ENCODE results near the gene IQCH. TPM values are rescaled to one million over a fixed set of nuclear protein-coding genes. Genes with fewer than 3 reads are reported as not detected.
"Not testable (repeated sequence)": the region's sequence is repeated elsewhere in the genome, so short reads cannot be mapped to it uniquely, and the experiment has no call there.

Gene IQCH
- total RNA-seq, 1 donor from 2014 or later = 2.0 TPM

DNA sequence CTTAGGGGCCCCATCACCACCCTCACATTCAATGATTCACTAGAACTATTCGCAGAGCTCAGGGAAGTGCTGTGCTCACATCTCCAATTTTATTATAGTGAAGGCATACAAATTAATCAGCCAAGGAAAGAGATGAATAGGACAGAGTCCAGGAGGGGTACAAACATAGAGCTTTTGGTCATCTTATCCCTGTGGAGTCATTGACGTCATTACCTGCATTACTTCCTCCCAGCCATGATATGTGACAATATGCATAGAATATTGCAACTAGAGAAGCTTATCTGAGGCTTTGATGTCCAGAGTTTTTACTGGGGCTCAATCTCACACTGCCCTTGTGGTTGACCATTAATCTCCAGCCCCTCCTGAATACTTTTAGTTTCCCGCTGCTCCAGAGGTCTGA, 1.5 kb downstream of the IQCH start:
- Mint-ChIP-seq H3K9me3 (no peaks in the 10 kb centered on the region), H3K4me1 (ENCODE audit: unreplicated experiment) (peaks cover 15% of the 10 kb centered on the region), H3K4me3 (peak overlapping the region; percentile 100), H3K27me3 (no peaks in the 10 kb centered on the region), H3K36me3 (no peaks in the 10 kb centered on the region), H3K27ac (peak overlapping the region; percentile 39)
- no peak for DNase-seq (ENCODE audit: extremely low spot score, unreplicated experiment)
- TF ChIP-seq, protein P1, sequence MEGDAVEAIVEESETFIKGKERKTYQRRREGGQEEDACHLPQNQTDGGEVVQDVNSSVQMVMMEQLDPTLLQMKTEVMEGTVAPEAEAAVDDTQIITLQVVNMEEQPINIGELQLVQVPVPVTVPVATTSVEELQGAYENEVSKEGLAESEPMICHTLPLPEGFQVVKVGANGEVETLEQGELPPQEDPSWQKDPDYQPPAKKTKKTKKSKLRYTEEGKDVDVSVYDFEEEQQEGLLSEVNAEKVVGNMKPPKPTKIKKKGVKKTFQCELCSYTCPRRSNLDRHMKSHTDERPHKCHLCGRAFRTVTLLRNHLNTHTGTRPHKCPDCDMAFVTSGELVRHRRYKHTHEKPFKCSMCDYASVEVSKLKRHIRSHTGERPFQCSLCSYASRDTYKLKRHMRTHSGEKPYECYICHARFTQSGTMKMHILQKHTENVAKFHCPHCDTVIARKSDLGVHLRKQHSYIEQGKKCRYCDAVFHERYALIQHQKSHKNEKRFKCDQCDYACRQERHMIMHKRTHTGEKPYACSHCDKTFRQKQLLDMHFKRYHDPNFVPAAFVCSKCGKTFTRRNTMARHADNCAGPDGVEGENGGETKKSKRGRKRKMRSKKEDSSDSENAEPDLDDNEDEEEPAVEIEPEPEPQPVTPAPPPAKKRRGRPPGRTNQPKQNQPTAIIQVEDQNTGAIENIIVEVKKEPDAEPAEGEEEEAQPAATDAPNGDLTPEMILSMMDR (conservative IDR thresholded peaks at IDR 0.05) = no peak

DNA sequence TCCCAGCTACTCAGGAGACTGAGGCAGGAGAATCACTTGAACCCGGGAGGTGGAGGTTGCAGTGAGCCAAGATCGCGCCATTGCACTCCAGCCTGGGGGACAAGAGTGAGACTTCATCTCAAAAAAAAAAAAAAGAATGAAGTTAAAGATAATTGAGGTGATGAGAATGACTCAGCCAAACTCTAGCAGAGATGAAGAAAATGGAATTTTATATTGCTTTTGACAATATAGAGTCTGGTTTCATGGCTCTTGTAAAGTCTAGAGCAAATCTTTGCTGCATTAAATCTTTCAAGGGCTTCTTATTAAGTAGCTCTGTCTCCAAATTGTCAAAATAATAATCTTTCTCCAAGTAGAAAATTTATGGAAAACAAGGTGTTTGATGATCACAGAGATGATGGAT, 3.8 kb downstream of the IQCH start:
- H3K27ac Mint-ChIP-seq; DNase-seq (ENCODE audit: extremely low spot score, unreplicated experiment); H3K4me1 Mint-ChIP-seq (ENCODE audit: unreplicated experiment); H3K27me3 Mint-ChIP-seq; H3K36me3 Mint-ChIP-seq; H3K9me3 Mint-ChIP-seq; H3K4me3 Mint-ChIP-seq: not testable (repeated sequence)

DNA sequence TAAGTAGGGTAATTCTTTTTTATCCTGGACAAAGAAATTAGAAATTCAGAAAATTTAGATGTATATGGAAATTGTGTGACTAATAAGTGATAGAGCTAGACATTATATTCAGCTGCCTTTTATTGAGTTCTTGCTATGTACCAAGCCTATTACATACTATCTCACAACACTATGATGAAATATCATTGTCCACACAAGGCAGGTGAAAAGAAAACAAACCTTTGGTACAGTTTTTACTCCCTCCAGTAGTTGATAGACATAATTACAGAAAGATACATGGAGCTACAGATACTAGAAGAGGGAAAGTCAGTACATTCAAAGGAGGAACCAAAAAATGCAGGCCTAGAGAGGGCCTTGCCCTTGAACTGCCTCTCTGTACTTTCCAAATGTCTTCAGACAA, 4.8 kb downstream of the IQCH start:
- TF ChIP-seq, protein P1 (conservative IDR thresholded peaks at IDR 0.05) = no peak
- H3K36me3 Mint-ChIP-seq = no peaks in the 10 kb centered on the region
- H3K4me1 Mint-ChIP-seq (ENCODE audit: unreplicated experiment) = no peaks in the 10 kb centered on the region
- H3K27ac Mint-ChIP-seq = no peak overlapping the region
- no peaks in the 10 kb centered on the region for H3K9me3 Mint-ChIP-seq
- DNase-seq (ENCODE audit: extremely low spot score, unreplicated experiment) = no peak
- no peaks in the 10 kb centered on the region for H3K27me3 Mint-ChIP-seq
- H3K4me3 Mint-ChIP-seq = no peak overlapping the region

DNA sequence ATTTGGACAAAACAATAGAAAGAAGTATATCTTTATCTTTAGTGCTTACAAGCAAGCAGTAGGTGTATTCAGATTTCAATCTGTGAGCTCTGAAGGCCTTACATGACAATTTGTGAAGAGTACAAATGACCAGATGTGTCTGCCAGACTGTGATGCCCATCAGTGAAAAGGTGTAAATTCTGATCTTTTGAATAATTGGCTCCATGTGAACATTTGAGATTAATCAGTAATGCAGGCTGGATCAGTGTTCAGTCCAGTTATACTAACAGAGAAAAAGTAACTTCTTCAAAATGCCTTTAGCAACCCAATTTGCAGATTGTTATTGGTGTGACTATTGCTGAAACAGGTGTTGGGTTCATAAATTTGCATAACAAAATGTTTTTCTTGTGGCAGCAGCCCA, 5.2 kb downstream of the IQCH start:
- Mint-ChIP-seq H3K4me1 (ENCODE audit: unreplicated experiment) (no peaks in the 10 kb centered on the region), H3K27me3 (no peaks in the 10 kb centered on the region), H3K4me3 (no peak overlapping the region), H3K36me3 (no peaks in the 10 kb centered on the region), H3K27ac (no peak overlapping the region), H3K9me3 (no peaks in the 10 kb centered on the region)
- no peak for DNase-seq (ENCODE audit: extremely low spot score, unreplicated experiment)
- TF ChIP-seq, protein P1 (conservative IDR thresholded peaks at IDR 0.05) = no peak

DNA sequence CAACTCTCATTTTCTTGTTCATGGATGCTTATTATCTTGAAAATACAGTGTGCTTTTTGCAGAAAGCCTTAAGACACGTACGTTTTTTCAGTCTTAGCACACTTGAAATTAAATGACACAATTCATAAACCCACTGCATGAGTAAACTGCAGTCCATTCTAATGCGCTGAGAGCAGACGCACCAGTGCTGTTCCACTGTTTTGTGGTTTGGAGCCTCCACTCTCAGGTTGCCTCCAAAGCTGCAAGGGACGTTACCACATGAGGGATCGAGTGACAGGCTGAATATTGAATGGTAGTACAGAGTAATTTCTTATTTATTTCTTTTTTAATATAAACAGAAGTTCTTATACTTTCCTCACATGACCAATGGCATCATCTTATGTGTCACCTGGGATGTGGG, 12.3 kb downstream of the IQCH start:
- Mint-ChIP-seq H3K4me3 (no peak overlapping the region), H3K27ac (no peak overlapping the region), H3K36me3 (no peaks in the 10 kb centered on the region), H3K9me3 (no peaks in the 10 kb centered on the region), H3K27me3 (peaks cover 2% of the 10 kb centered on the region), H3K4me1 (ENCODE audit: unreplicated experiment) (peaks cover 3% of the 10 kb centered on the region)
- TF ChIP-seq, protein P1 (conservative IDR thresholded peaks at IDR 0.05) = no peak
- DNase-seq (ENCODE audit: extremely low spot score, unreplicated experiment) = no peak

DNA sequence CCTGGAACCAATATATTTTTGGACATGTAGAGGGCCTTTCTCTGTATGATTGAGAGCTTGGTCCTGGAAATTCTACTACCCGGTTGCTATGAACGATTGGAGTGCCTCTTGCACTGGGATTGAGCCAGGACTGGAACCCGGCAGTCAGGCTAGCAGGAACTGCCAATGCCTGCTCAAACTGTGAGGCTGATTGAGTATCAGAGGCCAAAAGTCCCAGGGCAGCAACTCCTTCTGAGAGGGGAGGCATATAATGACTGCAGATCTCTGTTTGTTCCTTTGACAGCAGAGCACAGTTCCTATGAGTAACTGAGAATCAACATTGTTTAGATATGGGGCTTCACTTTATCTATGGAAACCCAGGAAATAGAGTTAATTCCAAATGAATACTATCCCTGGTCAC, 12.9 kb downstream of the IQCH start:
- Mint-ChIP-seq H3K9me3 (no peaks in the 10 kb centered on the region), H3K4me3 (no peak overlapping the region), H3K36me3 (no peaks in the 10 kb centered on the region), H3K27me3 (peaks cover 2% of the 10 kb centered on the region), H3K27ac (no peak overlapping the region), H3K4me1 (ENCODE audit: unreplicated experiment) (peaks cover 3% of the 10 kb centered on the region)
- no peak for DNase-seq (ENCODE audit: extremely low spot score, unreplicated experiment)
- TF ChIP-seq, protein P1 (conservative IDR thresholded peaks at IDR 0.05) = no peak
